Measurements from ENCODE around the gene ZNF32. TPM values are rescaled to one million over a fixed set of nuclear protein-coding genes. Genes with fewer than 3 reads are reported as not detected.

ZNF32 gene
- total and polyA plus RNA-seq, 2 donors (not counting 1 experiment from before 2014, with no cell fraction given) = 29.0 to 29.6 TPM

DNA sequence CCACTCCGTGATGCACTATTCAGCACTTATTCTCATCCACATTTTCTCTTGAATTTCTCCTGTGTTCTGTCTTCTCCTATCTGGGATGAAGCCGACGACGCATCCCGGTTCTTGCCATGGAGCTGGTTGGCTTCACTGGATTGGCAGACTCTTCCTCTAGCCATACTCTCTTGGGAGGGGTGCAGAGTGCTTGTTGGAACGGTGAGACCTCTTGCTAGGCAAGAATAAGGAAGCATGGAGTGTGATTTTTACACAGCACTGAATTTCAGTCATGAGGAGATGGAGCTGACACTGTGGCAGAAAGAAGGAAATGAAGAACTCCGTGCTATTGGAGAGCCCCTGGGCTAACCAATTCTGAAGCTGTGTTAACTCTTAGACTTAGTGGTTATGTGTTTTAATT lies 28.2 kb upstream of the ZNF32 start:
- Histone ChIP-seq H3K27me3 (replicated peaks in 1 of 4; ENCODE audit: control extremely low read depth in 1 of 4, control insufficient read depth in 3 of 4, insufficient read depth in 4 of 4, low read length in 3 of 4) (peaks cover 0 to 11% (median 0%) of the 10 kb centered on the region in 4 experiments), H3K9ac (ENCODE audit: low read length) (no peak overlapping the region), H3K9me3 (ENCODE audit: control extremely low read depth in 1 of 3, control insufficient read depth in 2 of 3, insufficient read depth in 1 of 3, low read length in 2 of 3) (no peaks in the 10 kb centered on the region), H3K4me3 (ENCODE audit: control extremely low read depth in 1 of 5, extremely low read depth in 1 of 5, insufficient read depth in 1 of 5, low read depth in 2 of 5, low read length in 4 of 5) (no peak overlapping the region), H3K4me1 (ENCODE audit: control insufficient read depth in 2 of 2, insufficient read depth in 2 of 2, low read length in 2 of 2) (no peaks in the 10 kb centered on the region), H2AFZ (ENCODE audit: insufficient read depth, low read depth, low read length, poor library complexity, severe bottlenecking) (no peak overlapping the region), H4K20me1 (ENCODE audit: control insufficient read depth, insufficient read depth, low read length, poor library complexity, severe bottlenecking) (no peaks in the 10 kb centered on the region), H3K4me2 (replicated peaks; ENCODE audit: low read depth, low read length, poor library complexity, severe bottlenecking) (no peak overlapping the region), H3K79me2 (ENCODE audit: control insufficient read depth, insufficient read depth, low read length) (no peaks in the 10 kb centered on the region), H3K36me3 (replicated peaks in 1 of 2; ENCODE audit: control extremely low read depth in 1 of 2, control insufficient read depth in 1 of 2, extremely low read depth in 1 of 2, insufficient read depth in 2 of 2, low read length in 1 of 2) (no peaks in the 10 kb centered on the region), H3K27ac (ENCODE audit: low read length in 2 of 2) (no peak overlapping the region)
- Mint-ChIP-seq H3K4me1 (no peaks in the 10 kb centered on the region), H3K4me3 (no peak overlapping the region), H3K27me3 (peaks cover 21% of the 10 kb centered on the region), H3K9me3 (ENCODE audit: insufficient read depth) (no peaks in the 10 kb centered on the region), H3K27ac (no peak overlapping the region)
- intact Hi-C loops (cut with micrococcal nuclease) = loop anchor here (10.0 kb wide), 1 partner anchor 708 kb away; the partner anchor contains the start of gene CXCL12
- POLR2A ChIA-PET = no interaction called here
- 83% methylated on average over 3 of the region's 7 CpGs for WGBS (ENCODE audit: insufficient coverage)
- DNase-seq = no peak
- CTCF ChIA-PET = interaction anchor here (1.3 kb wide), 1 partner anchor 1184 kb away, joined by 3 read pairs; no protein-coding TSS in a partner anchor
- no peak for ATAC-seq (ENCODE audit: low read depth)
- no peak for TF ChIP-seq EZH2 (IDR thresholded peaks at IDR 0.05; ENCODE audit: borderline replicate concordance, insufficient read depth, low read depth, low read length, poor library complexity, severe bottlenecking)
- TF ChIP-seq, protein P1, sequence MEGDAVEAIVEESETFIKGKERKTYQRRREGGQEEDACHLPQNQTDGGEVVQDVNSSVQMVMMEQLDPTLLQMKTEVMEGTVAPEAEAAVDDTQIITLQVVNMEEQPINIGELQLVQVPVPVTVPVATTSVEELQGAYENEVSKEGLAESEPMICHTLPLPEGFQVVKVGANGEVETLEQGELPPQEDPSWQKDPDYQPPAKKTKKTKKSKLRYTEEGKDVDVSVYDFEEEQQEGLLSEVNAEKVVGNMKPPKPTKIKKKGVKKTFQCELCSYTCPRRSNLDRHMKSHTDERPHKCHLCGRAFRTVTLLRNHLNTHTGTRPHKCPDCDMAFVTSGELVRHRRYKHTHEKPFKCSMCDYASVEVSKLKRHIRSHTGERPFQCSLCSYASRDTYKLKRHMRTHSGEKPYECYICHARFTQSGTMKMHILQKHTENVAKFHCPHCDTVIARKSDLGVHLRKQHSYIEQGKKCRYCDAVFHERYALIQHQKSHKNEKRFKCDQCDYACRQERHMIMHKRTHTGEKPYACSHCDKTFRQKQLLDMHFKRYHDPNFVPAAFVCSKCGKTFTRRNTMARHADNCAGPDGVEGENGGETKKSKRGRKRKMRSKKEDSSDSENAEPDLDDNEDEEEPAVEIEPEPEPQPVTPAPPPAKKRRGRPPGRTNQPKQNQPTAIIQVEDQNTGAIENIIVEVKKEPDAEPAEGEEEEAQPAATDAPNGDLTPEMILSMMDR (IDR thresholded peaks at IDR 0.05) = no peak

DNA sequence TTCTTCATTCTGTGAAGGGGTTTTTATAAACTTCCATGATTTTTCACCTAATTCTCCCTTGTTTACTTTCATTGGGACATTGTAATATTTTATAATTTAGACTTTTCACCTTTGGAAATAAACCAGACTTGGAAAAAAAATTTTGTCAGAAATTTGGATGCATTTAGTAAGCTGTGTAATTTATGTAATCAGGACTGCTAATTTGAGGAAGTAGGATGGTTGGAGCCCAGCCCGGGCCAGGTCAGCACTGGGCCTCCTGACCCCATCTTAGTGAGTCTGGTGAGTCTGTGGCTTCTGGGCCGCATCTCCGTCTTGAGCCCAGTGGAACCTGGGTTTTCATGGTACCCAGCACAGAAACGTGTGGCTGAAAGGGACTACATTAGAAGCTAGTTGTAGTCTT lies 27.6 kb upstream of the ZNF32 start:
- intact Hi-C loops (cut with micrococcal nuclease) = loop anchor here (10.0 kb wide), 1 partner anchor 708 kb away; the partner anchor contains the start of gene CXCL12
- 28% methylated on average over 4 of the region's 4 CpGs for WGBS (ENCODE audit: insufficient coverage)
- CTCF ChIA-PET = interaction anchor here (1.3 kb wide), 1 partner anchor 1185 kb away, joined by 3 read pairs; no protein-coding TSS in a partner anchor

More for the DNA sequence above, 27.6 kb upstream of the ZNF32 start:
- H3K9ac ChIP-seq (ENCODE audit: low read length) = no peak overlapping the region
- no peaks in the 10 kb centered on the region for H3K9me3 Mint-ChIP-seq (ENCODE audit: insufficient read depth)
- no peaks in the 10 kb centered on the region for H3K4me1 ChIP-seq (ENCODE audit: control insufficient read depth in 2 of 2, insufficient read depth in 2 of 2, low read length in 2 of 2)
- no peak overlapping the region for H3K27ac ChIP-seq (ENCODE audit: low read length in 2 of 2)
- POLR2A ChIA-PET = no interaction called here
- peaks cover 0 to 13% (median 0%) of the 10 kb centered on the region in 4 experiments for H3K27me3 ChIP-seq (replicated peaks in 1 of 4; ENCODE audit: control extremely low read depth in 1 of 4, control insufficient read depth in 3 of 4, insufficient read depth in 4 of 4, low read length in 3 of 4)
- no peak overlapping the region for H3K4me3 Mint-ChIP-seq
- H2AFZ ChIP-seq (ENCODE audit: insufficient read depth, low read depth, low read length, poor library complexity, severe bottlenecking) = no peak overlapping the region
- ATAC-seq (ENCODE audit: low read depth) = no peak
- H3K27ac Mint-ChIP-seq = no peak overlapping the region
- H3K4me1 Mint-ChIP-seq = no peaks in the 10 kb centered on the region
- no peaks in the 10 kb centered on the region for H4K20me1 ChIP-seq (ENCODE audit: control insufficient read depth, insufficient read depth, low read length, poor library complexity, severe bottlenecking)
- H3K79me2 ChIP-seq (ENCODE audit: control insufficient read depth, insufficient read depth, low read length) = no peaks in the 10 kb centered on the region
- no peak overlapping the region for H3K4me2 ChIP-seq (replicated peaks; ENCODE audit: low read depth, low read length, poor library complexity, severe bottlenecking)
- no peak for DNase-seq
- no peak for TF ChIP-seq EZH2 (IDR thresholded peaks at IDR 0.05; ENCODE audit: borderline replicate concordance, insufficient read depth, low read depth, low read length, poor library complexity, severe bottlenecking)
- TF ChIP-seq, protein P1 (IDR thresholded peaks at IDR 0.05) = no peak
- peaks cover 21% of the 10 kb centered on the region for H3K27me3 Mint-ChIP-seq
- H3K4me3 ChIP-seq (ENCODE audit: control extremely low read depth in 1 of 5, extremely low read depth in 1 of 5, insufficient read depth in 1 of 5, low read depth in 2 of 5, low read length in 4 of 5) = no peak overlapping the region
- H3K9me3 ChIP-seq (ENCODE audit: control extremely low read depth in 1 of 3, control insufficient read depth in 2 of 3, insufficient read depth in 1 of 3, low read length in 2 of 3) = no peaks in the 10 kb centered on the region
- no peaks in the 10 kb centered on the region for H3K36me3 ChIP-seq (replicated peaks in 1 of 2; ENCODE audit: control extremely low read depth in 1 of 2, control insufficient read depth in 1 of 2, extremely low read depth in 1 of 2, insufficient read depth in 2 of 2, low read length in 1 of 2)

All from B cell (primary cell).